Mesothelial cell of epicardium (in vitro differentiated cells): ENCODE measurements around the gene DNAJA4. TPM values are rescaled to one million over a fixed set of nuclear protein-coding genes. Genes with fewer than 3 reads are reported as not detected.

Experiments used
- DNase-seq, 2 experiments: peaks; one replicate each; pipeline ENCODE4 v3.0.0; 2021; ENCODE audit warnings: low spot score in 2 of 2; ENCODE audit not compliant: unreplicated experiment in 2 of 2
- H3K27ac Mint-ChIP-seq: 2 replicates; pipeline ENCODE4 v1.8.0; 2021; ENCODE audit warnings: mixed read lengths
- H3K27me3 Mint-ChIP-seq: 2 replicates; pipeline ENCODE4 v1.8.0; 2021; ENCODE audit warnings: low read depth, mixed read lengths
- H3K36me3 Mint-ChIP-seq: 2 replicates; pipeline ENCODE4 v1.8.0; 2021; ENCODE audit warnings: mixed read lengths
- H3K4me1 Mint-ChIP-seq: 2 replicates; pipeline ENCODE4 v1.8.0; 2021; ENCODE audit warnings: mixed read lengths
- H3K4me3 Mint-ChIP-seq: 2 replicates; pipeline ENCODE4 v1.8.0; 2021; ENCODE audit warnings: mild to moderate bottlenecking, moderate library complexity, mixed read lengths
- H3K9me3 Mint-ChIP-seq: 2 replicates; pipeline ENCODE4 v1.8.0; 2021; ENCODE audit warnings: mixed read lengths
- total RNA-seq: library from RNA; stranded (reverse); gene quantifications from 3 replicates; pipeline ENCODE4 v1.2.1, GENCODE V29; 2021
- TF ChIP-seq, protein P1 (sequence below): fragments of 200-600 bp; sonication (generic); IDR thresholded peaks from one replicate; pipeline ENCODE4 v1.5.0; 2021; ENCODE audit warnings: antibody characterized with exemption; ENCODE audit not compliant: unreplicated experiment

DNAJA4 gene
- total RNA-seq, 1 donor from 2014 or later: 0.13 TPM

DNA sequence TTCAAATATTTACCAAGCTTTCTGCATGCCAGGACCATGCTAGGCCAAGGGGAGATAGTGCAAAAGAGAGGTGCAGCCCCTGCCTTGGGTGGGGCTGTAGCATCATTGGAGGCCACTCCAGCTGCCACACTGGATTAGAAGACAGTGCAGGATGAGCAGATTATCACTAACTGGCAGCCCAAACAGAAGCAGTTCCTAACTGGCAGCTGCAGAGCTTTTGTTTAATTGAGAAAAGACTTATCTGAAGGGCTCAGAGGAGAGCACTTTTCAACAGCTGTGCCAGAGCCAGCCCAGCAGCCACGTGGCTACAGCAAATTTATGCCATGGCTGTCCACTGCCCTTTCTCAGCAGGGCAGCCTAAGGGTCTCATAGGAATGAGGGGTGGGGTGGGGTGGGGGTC is 16.5 kb upstream of the DNAJA4 start:
- no peak for DNase-seq
- Mint-ChIP-seq H3K27me3 (peaks cover 5% of the 10 kb centered on the region), H3K27ac (no peak overlapping the region), H3K4me3 (no peak overlapping the region), H3K9me3 (no peaks in the 10 kb centered on the region), H3K4me1 (no peaks in the 10 kb centered on the region), H3K36me3 (no peaks in the 10 kb centered on the region)
- TF ChIP-seq, protein P1, sequence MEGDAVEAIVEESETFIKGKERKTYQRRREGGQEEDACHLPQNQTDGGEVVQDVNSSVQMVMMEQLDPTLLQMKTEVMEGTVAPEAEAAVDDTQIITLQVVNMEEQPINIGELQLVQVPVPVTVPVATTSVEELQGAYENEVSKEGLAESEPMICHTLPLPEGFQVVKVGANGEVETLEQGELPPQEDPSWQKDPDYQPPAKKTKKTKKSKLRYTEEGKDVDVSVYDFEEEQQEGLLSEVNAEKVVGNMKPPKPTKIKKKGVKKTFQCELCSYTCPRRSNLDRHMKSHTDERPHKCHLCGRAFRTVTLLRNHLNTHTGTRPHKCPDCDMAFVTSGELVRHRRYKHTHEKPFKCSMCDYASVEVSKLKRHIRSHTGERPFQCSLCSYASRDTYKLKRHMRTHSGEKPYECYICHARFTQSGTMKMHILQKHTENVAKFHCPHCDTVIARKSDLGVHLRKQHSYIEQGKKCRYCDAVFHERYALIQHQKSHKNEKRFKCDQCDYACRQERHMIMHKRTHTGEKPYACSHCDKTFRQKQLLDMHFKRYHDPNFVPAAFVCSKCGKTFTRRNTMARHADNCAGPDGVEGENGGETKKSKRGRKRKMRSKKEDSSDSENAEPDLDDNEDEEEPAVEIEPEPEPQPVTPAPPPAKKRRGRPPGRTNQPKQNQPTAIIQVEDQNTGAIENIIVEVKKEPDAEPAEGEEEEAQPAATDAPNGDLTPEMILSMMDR: no peak

DNA sequence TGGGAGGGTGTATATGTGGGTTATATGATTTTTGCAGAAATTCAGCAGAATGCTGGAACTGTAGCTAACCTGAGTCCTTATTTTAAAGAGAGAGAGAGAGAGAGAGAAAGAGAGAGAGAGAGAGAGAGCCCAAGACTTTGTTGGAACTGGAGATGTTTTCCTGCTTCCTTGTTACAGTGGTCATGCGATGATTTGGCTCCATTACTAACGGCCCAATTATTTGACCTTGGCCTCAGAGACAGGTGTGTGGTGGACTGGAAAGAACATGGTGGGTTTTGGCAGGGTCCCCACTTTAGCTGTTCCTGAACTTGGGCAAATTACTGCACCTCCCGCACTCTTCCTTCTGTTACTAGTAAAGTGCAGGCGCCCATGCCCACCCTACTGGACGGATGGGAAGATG is 15.2 kb upstream of the DNAJA4 start:
- H3K27ac Mint-ChIP-seq: no peak overlapping the region
- H3K36me3 Mint-ChIP-seq: no peaks in the 10 kb centered on the region
- H3K4me1 Mint-ChIP-seq: no peaks in the 10 kb centered on the region
- no peak overlapping the region for H3K4me3 Mint-ChIP-seq
- TF ChIP-seq, protein P1: no peak
- H3K9me3 Mint-ChIP-seq: no peaks in the 10 kb centered on the region
- no peak for DNase-seq
- H3K27me3 Mint-ChIP-seq: peaks cover 5% of the 10 kb centered on the region

DNA sequence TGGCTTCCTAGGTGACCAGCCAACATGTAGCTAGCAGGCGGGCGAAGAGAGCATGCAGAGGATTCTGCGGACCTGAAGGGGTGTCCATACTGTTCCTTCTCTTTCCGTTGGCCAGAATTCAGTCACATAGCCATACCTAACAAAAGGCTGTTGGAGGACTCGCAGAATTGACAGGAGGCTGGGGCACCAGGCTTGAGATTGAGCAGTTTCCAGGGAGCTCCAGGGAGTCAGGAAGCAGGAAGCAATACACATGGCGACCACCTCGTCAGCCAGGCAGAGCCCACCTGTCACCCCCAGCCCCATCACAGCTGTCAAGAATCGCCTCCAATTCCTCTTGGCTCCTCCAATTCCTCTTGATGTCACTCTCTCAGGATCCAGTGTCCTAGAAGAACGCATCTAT is 13.2 kb upstream of the DNAJA4 start:
- Mint-ChIP-seq H3K27ac (no peak overlapping the region), H3K27me3 (peaks cover 5% of the 10 kb centered on the region), H3K36me3 (no peaks in the 10 kb centered on the region), H3K4me1 (no peaks in the 10 kb centered on the region), H3K4me3 (no peak overlapping the region), H3K9me3 (no peaks in the 10 kb centered on the region)
- TF ChIP-seq, protein P1: no peak
- DNase-seq: no peak

DNA sequence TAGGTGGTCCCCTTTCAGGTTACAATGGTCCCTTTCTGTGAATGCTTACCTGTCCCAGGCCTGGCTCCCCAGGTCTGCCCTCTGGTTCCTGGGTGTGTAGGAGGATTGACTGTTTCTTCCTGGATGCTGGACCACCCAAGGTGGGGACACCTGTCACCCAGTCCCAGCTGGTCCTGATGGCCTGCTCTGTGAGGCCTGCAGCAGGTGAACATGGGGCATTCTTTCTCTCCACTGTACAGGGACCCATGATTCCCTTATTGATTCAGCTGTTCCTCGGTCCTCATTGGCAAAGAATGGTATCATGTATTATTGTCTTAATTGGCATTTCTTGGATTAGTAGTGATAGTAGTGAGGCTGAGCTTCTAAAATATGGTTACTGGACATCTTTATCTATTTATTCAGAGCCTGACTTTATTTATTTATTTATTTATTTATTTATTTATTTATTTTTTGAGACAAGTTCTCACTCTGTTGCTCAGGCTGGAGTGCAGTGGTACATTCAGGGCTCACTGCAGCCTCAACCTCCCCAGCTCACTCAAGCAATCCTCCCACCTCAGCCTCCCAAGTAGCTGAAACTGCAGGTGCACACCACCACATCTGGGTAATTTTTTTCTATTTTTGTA is 8.8 kb upstream of the DNAJA4 start:
- H3K4me3 Mint-ChIP-seq: no peak overlapping the region
- no peak overlapping the region for H3K27ac Mint-ChIP-seq
- no peaks in the 10 kb centered on the region for H3K36me3 Mint-ChIP-seq
- peaks cover 5% of the 10 kb centered on the region for H3K27me3 Mint-ChIP-seq
- no peaks in the 10 kb centered on the region for H3K9me3 Mint-ChIP-seq
- peaks cover 3% of the 10 kb centered on the region for H3K4me1 Mint-ChIP-seq
- no peak for DNase-seq
- TF ChIP-seq, protein P1: no peak

DNA sequence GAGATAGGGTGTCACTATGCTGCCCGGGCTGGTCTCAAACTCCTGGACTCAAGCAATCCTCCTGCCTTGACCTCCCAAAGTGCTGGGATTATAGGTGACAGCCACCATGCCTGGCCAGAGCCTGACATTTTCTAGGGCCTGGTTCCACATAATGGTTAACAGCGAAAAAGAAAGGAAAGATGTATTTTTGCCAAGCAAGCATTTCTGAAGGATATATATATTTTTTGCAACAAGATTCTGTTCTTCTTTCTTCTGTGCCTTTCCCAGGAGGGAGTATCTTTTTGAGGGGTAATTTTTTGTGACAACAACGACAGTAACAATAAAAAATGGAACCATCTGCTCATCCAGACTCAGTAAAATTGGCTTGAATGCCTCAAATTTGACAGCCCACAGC is 8.3 kb upstream of the DNAJA4 start:
- H3K36me3 Mint-ChIP-seq: no peaks in the 10 kb centered on the region
- no peaks in the 10 kb centered on the region for H3K9me3 Mint-ChIP-seq
- TF ChIP-seq, protein P1: no peak
- peaks cover 4% of the 10 kb centered on the region for H3K27me3 Mint-ChIP-seq
- H3K4me3 Mint-ChIP-seq: no peak overlapping the region
- no peak overlapping the region for H3K27ac Mint-ChIP-seq
- DNase-seq: no peak
- H3K4me1 Mint-ChIP-seq: peaks cover 6% of the 10 kb centered on the region

DNA sequence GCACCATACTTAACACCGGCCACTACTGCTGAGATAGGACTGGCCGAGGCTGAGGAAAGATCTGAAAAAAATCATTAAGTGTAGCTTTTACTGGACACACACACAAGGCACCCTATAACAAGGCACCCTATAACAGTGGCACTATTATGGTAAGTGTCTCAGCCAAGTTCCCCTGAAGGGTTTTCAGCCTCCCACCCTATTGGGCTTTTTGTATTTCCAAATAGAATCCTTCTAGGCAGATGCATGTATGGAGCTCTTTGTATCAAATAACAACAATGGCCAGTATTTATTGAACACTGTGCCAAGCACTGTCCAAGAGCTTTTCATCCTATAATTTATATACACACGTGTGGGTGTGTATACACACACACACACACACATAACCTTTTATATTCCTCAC is 6.7 kb upstream of the DNAJA4 start:
- no peak overlapping the region for H3K27ac Mint-ChIP-seq
- H3K9me3 Mint-ChIP-seq: no peaks in the 10 kb centered on the region
- no peak overlapping the region for H3K4me3 Mint-ChIP-seq
- TF ChIP-seq, protein P1: no peak
- DNase-seq: no peak
- H3K36me3 Mint-ChIP-seq: no peaks in the 10 kb centered on the region
- H3K4me1 Mint-ChIP-seq: peaks cover 6% of the 10 kb centered on the region
- H3K27me3 Mint-ChIP-seq: no peaks in the 10 kb centered on the region
